A549 treated with GW870086 at 1 μM for 4 hours (cell line): Measurements from ENCODE around the gene ISX. TPM values are rescaled to one million over a fixed set of nuclear protein-coding genes. Genes with fewer than 3 reads are reported as not detected.

Experiments used
- total RNA-seq: library from RNA; stranded (reverse); fragments of 200-300 nt; extraction: Qiagen RNA extraction; gene quantifications from 5 replicates; pipeline ENCODE4 v1.2.3, GENCODE V29; 2022; ENCODE audit warnings: low read depth

The ISX gene
- total RNA-seq = not detected in 5 replicates

DNA sequence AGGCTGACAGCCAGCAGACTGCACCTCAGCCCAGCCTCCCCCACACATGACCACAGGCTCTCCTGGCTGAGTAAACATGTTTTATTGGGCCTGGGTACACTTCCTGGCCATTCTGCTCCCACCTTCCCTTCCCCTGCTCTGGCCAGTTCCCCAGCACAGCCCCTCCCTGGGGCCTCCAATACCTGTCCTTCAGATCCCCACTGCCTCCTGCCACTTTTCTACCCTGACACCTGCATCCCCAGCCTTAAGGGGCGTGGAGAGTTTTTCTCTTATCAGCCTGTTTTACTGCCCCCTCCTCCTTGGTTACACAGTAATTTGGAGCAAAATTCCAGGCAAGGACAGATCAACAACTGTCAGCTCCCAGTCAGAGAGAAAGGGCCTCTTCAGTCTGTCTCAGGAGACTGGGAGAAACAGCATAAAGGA, at the start of gene ISX:
Gene ISX (plus strand): TSS at position 363 of the 423 bp plus-strand sequence. CDS start 930 bp downstream, outside the sequence.

Other genes starting within 250 kb of the ISX start
- gene HMGXB4, start 191.3 kb downstream of the ISX start, total RNA-seq = 8.8 to 14.6 TPM (median 11.6 TPM) in 5 replicates
- gene TOM1, start 233.7 kb downstream of the ISX start, total RNA-seq = 10.3 to 13.2 TPM (median 11.7 TPM) in 5 replicates